ENCODE data around the gene PLEKHA8. TPM values are rescaled to one million over a fixed set of nuclear protein-coding genes. Genes with fewer than 3 reads are reported as not detected.

The PLEKHA8 gene
- total and polyA plus RNA-seq, 2 of the 8 experiments (the other 6 are each of a cell fraction or from before 2014, with no cell fraction given) = 10.7 to 44.0 TPM

DNA sequence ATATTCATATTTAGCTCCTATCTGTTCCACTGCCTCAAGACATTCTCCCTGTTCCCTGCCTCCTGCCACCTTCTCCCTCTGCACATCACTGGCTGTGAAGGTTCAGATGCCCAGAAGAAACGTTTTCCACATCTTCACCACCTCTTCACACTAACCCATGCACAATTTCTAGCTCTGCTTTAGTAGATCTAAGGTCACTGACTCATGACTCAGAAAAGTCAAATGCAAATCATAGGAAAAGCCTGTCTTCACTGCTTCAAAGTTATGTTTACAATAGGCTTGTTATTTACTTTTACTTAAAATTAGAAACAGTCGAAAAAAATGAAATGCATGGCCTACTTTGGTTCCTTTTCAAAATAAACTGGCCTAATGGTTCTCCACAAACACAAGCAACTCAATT is 41.1 kb upstream of the PLEKHA8 start (continued):
- TF ChIP-seq, protein P1, sequence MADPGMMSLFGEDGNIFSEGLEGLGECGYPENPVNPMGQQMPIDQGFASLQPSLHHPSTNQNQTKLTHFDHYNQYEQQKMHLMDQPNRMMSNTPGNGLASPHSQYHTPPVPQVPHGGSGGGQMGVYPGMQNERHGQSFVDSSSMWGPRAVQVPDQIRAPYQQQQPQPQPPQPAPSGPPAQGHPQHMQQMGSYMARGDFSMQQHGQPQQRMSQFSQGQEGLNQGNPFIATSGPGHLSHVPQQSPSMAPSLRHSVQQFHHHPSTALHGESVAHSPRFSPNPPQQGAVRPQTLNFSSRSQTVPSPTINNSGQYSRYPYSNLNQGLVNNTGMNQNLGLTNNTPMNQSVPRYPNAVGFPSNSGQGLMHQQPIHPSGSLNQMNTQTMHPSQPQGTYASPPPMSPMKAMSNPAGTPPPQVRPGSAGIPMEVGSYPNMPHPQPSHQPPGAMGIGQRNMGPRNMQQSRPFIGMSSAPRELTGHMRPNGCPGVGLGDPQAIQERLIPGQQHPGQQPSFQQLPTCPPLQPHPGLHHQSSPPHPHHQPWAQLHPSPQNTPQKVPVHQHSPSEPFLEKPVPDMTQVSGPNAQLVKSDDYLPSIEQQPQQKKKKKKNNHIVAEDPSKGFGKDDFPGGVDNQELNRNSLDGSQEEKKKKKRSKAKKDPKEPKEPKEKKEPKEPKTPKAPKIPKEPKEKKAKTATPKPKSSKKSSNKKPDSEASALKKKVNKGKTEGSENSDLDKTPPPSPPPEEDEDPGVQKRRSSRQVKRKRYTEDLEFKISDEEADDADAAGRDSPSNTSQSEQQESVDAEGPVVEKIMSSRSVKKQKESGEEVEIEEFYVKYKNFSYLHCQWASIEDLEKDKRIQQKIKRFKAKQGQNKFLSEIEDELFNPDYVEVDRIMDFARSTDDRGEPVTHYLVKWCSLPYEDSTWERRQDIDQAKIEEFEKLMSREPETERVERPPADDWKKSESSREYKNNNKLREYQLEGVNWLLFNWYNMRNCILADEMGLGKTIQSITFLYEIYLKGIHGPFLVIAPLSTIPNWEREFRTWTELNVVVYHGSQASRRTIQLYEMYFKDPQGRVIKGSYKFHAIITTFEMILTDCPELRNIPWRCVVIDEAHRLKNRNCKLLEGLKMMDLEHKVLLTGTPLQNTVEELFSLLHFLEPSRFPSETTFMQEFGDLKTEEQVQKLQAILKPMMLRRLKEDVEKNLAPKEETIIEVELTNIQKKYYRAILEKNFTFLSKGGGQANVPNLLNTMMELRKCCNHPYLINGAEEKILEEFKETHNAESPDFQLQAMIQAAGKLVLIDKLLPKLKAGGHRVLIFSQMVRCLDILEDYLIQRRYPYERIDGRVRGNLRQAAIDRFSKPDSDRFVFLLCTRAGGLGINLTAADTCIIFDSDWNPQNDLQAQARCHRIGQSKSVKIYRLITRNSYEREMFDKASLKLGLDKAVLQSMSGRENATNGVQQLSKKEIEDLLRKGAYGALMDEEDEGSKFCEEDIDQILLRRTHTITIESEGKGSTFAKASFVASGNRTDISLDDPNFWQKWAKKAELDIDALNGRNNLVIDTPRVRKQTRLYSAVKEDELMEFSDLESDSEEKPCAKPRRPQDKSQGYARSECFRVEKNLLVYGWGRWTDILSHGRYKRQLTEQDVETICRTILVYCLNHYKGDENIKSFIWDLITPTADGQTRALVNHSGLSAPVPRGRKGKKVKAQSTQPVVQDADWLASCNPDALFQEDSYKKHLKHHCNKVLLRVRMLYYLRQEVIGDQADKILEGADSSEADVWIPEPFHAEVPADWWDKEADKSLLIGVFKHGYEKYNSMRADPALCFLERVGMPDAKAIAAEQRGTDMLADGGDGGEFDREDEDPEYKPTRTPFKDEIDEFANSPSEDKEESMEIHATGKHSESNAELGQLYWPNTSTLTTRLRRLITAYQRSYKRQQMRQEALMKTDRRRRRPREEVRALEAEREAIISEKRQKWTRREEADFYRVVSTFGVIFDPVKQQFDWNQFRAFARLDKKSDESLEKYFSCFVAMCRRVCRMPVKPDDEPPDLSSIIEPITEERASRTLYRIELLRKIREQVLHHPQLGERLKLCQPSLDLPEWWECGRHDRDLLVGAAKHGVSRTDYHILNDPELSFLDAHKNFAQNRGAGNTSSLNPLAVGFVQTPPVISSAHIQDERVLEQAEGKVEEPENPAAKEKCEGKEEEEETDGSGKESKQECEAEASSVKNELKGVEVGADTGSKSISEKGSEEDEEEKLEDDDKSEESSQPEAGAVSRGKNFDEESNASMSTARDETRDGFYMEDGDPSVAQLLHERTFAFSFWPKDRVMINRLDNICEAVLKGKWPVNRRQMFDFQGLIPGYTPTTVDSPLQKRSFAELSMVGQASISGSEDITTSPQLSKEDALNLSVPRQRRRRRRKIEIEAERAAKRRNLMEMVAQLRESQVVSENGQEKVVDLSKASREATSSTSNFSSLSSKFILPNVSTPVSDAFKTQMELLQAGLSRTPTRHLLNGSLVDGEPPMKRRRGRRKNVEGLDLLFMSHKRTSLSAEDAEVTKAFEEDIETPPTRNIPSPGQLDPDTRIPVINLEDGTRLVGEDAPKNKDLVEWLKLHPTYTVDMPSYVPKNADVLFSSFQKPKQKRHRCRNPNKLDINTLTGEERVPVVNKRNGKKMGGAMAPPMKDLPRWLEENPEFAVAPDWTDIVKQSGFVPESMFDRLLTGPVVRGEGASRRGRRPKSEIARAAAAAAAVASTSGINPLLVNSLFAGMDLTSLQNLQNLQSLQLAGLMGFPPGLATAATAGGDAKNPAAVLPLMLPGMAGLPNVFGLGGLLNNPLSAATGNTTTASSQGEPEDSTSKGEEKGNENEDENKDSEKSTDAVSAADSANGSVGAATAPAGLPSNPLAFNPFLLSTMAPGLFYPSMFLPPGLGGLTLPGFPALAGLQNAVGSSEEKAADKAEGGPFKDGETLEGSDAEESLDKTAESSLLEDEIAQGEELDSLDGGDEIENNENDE (IDR thresholded peaks at IDR 0.05; ENCODE audit: insufficient replicate concordance, low read length) = no peak
- TF ChIP-seq EZH2 (IDR thresholded peaks at IDR 0.05; ENCODE audit: low read depth, low read length, severe bottlenecking) (no peak), TCF12 (IDR thresholded peaks at IDR 0.05; ENCODE audit: low read depth, low read length) (no peak), GABPA (IDR thresholded peaks at IDR 0.05; ENCODE audit: borderline replicate concordance, insufficient read depth, low read length) (no peak), CTBP2 (IDR thresholded peaks at IDR 0.05; ENCODE audit: borderline replicate concordance, insufficient read depth, insufficient read length, low read length) (no peak), BACH1 (IDR thresholded peaks at IDR 0.05; ENCODE audit: low read length) (no peak), BCL11A (IDR thresholded peaks at IDR 0.05; ENCODE audit: low read depth in 2 of 2, low read length in 2 of 2) (no peak), POLR2AphosphoS5 (IDR thresholded peaks at IDR 0.05; ENCODE audit: low read depth, low read length) (no peak), SIX5 (IDR thresholded peaks at IDR 0.05; ENCODE audit: low read depth, low read length) (no peak), TEAD4 (IDR thresholded peaks at IDR 0.05; ENCODE audit: low read depth, low read length) (no peak), ATF3 (IDR thresholded peaks at IDR 0.05; ENCODE audit: insufficient read depth, low read depth, low read length) (no peak)
